Glomerular endothelial cell (primary cell): ENCODE measurements around the gene RSPO4. TPM values are rescaled to one million over a fixed set of nuclear protein-coding genes. Genes with fewer than 3 reads are reported as not detected.

Source experiments
- DNase-seq: peaks from one replicate; pipeline ENCODE4 v3.0.0-alpha.2; 2011; ENCODE audit warnings: low read depth, low spot score; ENCODE audit errors: extremely low read depth
- total RNA-seq: library from RNA; depleted of rRNA; stranded (reverse); fragments of >200 nt; gene quantifications from 2 replicates; pipeline ENCODE4 v1.2.3, GENCODE V29; 2015

The RSPO4 gene
- total RNA-seq, 1 donor from 2014 or later: not detected

- DNase-seq: no peak
These were observed 29.9 kb downstream of the RSPO4 start for GRCh38 chr20:972256-972655.

GRCh38 chr20:971346-971745 lies 30.8 kb downstream of the RSPO4 start:
- DNase-seq: no peak

- DNase-seq: no peak
These were observed 32.2 kb downstream of the RSPO4 start for GRCh38 chr20:969868-970267.

GRCh38 chr20:967796-968742 lies 34.0 kb downstream of the RSPO4 start:
- no peak for DNase-seq

- no peak for DNase-seq
These were observed 36.2 kb downstream of the RSPO4 start for GRCh38 chr20:965956-966355.

- DNase-seq: no peak
These were observed 38.3 kb downstream of the RSPO4 start for GRCh38 chr20:963795-964194.

- no peak for DNase-seq
These were observed 39.4 kb downstream of the RSPO4 start for GRCh38 chr20:962683-963082.

GRCh38 chr20:962223-962622 lies 39.9 kb downstream of the RSPO4 start:
- DNase-seq: no peak

- DNase-seq: no peak
These were observed 40.3 kb downstream of the RSPO4 start for GRCh38 chr20:961768-962167.

- DNase-seq: no peak
These were observed 42.0 kb downstream of the RSPO4 start for GRCh38 chr20:959996-960615.

- no peak for DNase-seq
These were observed 42.9 kb downstream of the RSPO4 start for GRCh38 chr20:958936-959815.

GRCh38 chr20:957544-957943 lies 44.6 kb downstream of the RSPO4 start:
- no peak for DNase-seq

GRCh38 chr20:956330-956951 lies 45.7 kb downstream of the RSPO4 start:
- DNase-seq: no peak

GRCh38 chr20:955656-956055 lies 46.5 kb downstream of the RSPO4 start:
- no peak for DNase-seq

GRCh38 chr20:955111-955510 lies 47.0 kb downstream of the RSPO4 start:
- DNase-seq: no peak

- DNase-seq: no peak
These were observed 48.4 kb downstream of the RSPO4 start for GRCh38 chr20:953742-954141.

- no peak for DNase-seq
These were observed 49.8 kb downstream of the RSPO4 start for GRCh38 chr20:952196-952795.

- no peak for DNase-seq
These were observed 50.5 kb downstream of the RSPO4 start for GRCh38 chr20:951384-952169.

GRCh38 chr20:949717-950116 lies 52.4 kb downstream of the RSPO4 start:
- no peak for DNase-seq

GRCh38 chr20:946826-947225 lies 55.3 kb downstream of the RSPO4 start:
- DNase-seq: no peak
